Trophoblast cell (in vitro differentiated cells and primary cell): Measurements from ENCODE around the gene ARHGEF12.

Experiments
- DNase-seq, 2 donors: peaks; one replicate each; pipeline ENCODE4 v3.0.0-alpha.2; 2016
- H2AFZ ChIP-seq: 2 replicates; pipeline ENCODE4 v1.6.1; 2013; ENCODE audit warnings: low read length, moderate library complexity, mild to moderate bottlenecking; ENCODE audit not compliant: insufficient read depth, poor library complexity
- H2AK5ac ChIP-seq: 2 replicates; pipeline ENCODE4 v1.6.1; 2013; ENCODE audit warnings: mild to moderate bottlenecking, low read length
- H2BK120ac ChIP-seq: 2 replicates; pipeline ENCODE4 v1.6.1; 2013; ENCODE audit warnings: low read length, mild to moderate bottlenecking, moderate library complexity; ENCODE audit not compliant: insufficient read depth, poor library complexity
- H2BK12ac ChIP-seq: 2 replicates; pipeline ENCODE4 v1.6.1; 2013; ENCODE audit warnings: mild to moderate bottlenecking, low read length, moderate library complexity
- H2BK5ac ChIP-seq: 2 replicates; pipeline ENCODE4 v1.6.1; 2013; ENCODE audit warnings: low read length, low read depth, moderate library complexity, mild to moderate bottlenecking; ENCODE audit not compliant: poor library complexity
- H3K14ac ChIP-seq: 2 replicates; pipeline ENCODE4 v1.6.1; 2013; ENCODE audit warnings: mild to moderate bottlenecking, low read length
- H3K18ac ChIP-seq: 2 replicates; pipeline ENCODE4 v1.6.1; 2013; ENCODE audit warnings: mild to moderate bottlenecking, low read length
- H3K23ac ChIP-seq: 2 replicates; pipeline ENCODE4 v1.6.1; 2013; ENCODE audit warnings: low read length
- H3K27ac ChIP-seq: 2 replicates; pipeline ENCODE4 v1.5.1; 2013; ENCODE audit warnings: low read depth, mild to moderate bottlenecking, inconsistent platforms, low read length, moderate library complexity
- H3K27me3 ChIP-seq: 2 replicates; pipeline ENCODE4 v1.6.1; 2013; ENCODE audit warnings: inconsistent platforms, mild to moderate bottlenecking, low read length, moderate library complexity; ENCODE audit not compliant: insufficient read depth
- H3K36me3 ChIP-seq, 2 experiments: 1 replicate in 1 of 2; 2 replicates in 1 of 2; pipeline ENCODE4 v1.6.1; 2013; ENCODE audit warnings: low read length in 2 of 2, mild to moderate bottlenecking in 2 of 2, moderate library complexity in 1 of 2; ENCODE audit not compliant: insufficient read depth in 2 of 2, control insufficient read depth in 1 of 2
- H3K4ac ChIP-seq: 2 replicates; pipeline ENCODE4 v1.6.1; 2013; ENCODE audit warnings: low read depth, mild to moderate bottlenecking, low read length, moderate library complexity
- H3K4me1 ChIP-seq, 2 experiments: 1 replicate in 1 of 2; 2 replicates in 1 of 2; pipeline ENCODE4 v1.6.1; 2013; ENCODE audit warnings: low read length in 2 of 2, mild to moderate bottlenecking in 2 of 2, moderate library complexity in 1 of 2; ENCODE audit not compliant: insufficient read depth in 2 of 2, control insufficient read depth in 1 of 2
- H3K4me2 ChIP-seq: 2 replicates; pipeline ENCODE4 v1.6.1; 2013; ENCODE audit warnings: inconsistent platforms, mild to moderate bottlenecking, low read length, moderate library complexity
- H3K4me3 ChIP-seq: 2 replicates; pipeline ENCODE4 v1.5.1; 2013; ENCODE audit warnings: mild to moderate bottlenecking, low read depth, low read length, inconsistent platforms
- H3K79me1 ChIP-seq: one replicate; pipeline ENCODE4 v1.6.1; 2013; ENCODE audit warnings: low read length
- H3K79me2 ChIP-seq: 2 replicates; pipeline ENCODE4 v1.6.1; 2013; ENCODE audit warnings: low read length, mild to moderate bottlenecking; ENCODE audit not compliant: control insufficient read depth, insufficient read depth, poor library complexity
- H3K9ac ChIP-seq: 2 replicates; pipeline ENCODE4 v1.6.1; 2013; ENCODE audit warnings: mild to moderate bottlenecking, low read length
- H3K9me3 ChIP-seq: 2 replicates; pipeline ENCODE4 v1.6.1; 2013; ENCODE audit warnings: low read depth, mild to moderate bottlenecking, control low read depth, inconsistent platforms, low read length; ENCODE audit not compliant: insufficient read depth
- H4K12ac ChIP-seq: 2 replicates; pipeline ENCODE4 v1.6.1; 2013; ENCODE audit warnings: low read depth, mild to moderate bottlenecking, low read length, moderate library complexity
- H4K8ac ChIP-seq: 2 replicates; pipeline ENCODE4 v1.6.1; 2013; ENCODE audit warnings: low read depth, mild to moderate bottlenecking, low read length, moderate library complexity
- H4K91ac ChIP-seq: one replicate; pipeline ENCODE4 v1.6.1; 2013; ENCODE audit warnings: low read depth, mild to moderate bottlenecking, low read length, moderate library complexity
- WGBS: extraction: QIAGEN DNeasy Blood & Tissue Kit; methylation state at CpG from one replicate; pipeline ENCODE4 v1.1.7; 2013; ENCODE audit warnings: missing lambda C conversion rate; ENCODE audit not compliant: insufficient read length, insufficient coverage; ENCODE audit errors: extremely low coverage; 5-methylcytosine and 5-hydroxymethylcytosine counted together

ARHGEF12 gene

GRCh38 chr11:120446802-120447201 lies 110.6 kb downstream of the ARHGEF12 start:
- Histone ChIP-seq H4K8ac (no peak overlapping the region), H3K27ac (no peak overlapping the region), H3K23ac (no peak overlapping the region), H3K4me3 (no peak overlapping the region), H3K36me3 (peaks cover 21 to 31% of the 10 kb centered on the region in 2 experiments), H3K27me3 (no peaks in the 10 kb centered on the region), H2BK5ac (no peak overlapping the region), H3K9ac (no peak overlapping the region), H2AK5ac (no peak overlapping the region), H3K9me3 (no peaks in the 10 kb centered on the region), H3K4me1 (no peaks in the 10 kb centered on the region), H2BK120ac (no peak overlapping the region), H4K91ac (no peak overlapping the region), H3K4ac (no peak overlapping the region), H4K12ac (no peak overlapping the region), H3K79me2 (no peaks in the 10 kb centered on the region), H2BK12ac (no peak overlapping the region), H2AFZ (no peak overlapping the region), H3K14ac (no peak overlapping the region), H3K18ac (no peak overlapping the region), H3K4me2 (no peak overlapping the region), H3K79me1 (no peaks in the 10 kb centered on the region)
- peak in 1 of 2 donors; percentile 31 for DNase-seq
- WGBS, result no CpG with 5 or more reads among the region's 7 CpGs

GRCh38 chr11:120448240-120448639 lies 112.0 kb downstream of the ARHGEF12 start:
- no peak overlapping the region for H3K18ac ChIP-seq
- no peak overlapping the region for H3K4me3 ChIP-seq
- no peak overlapping the region for H2BK5ac ChIP-seq
- H3K4me2 ChIP-seq, result no peak overlapping the region
- no peak overlapping the region for H4K91ac ChIP-seq
- DNase-seq, result no peak
- H2AK5ac ChIP-seq, result no peak overlapping the region
- no peaks in the 10 kb centered on the region for H3K79me2 ChIP-seq
- H3K36me3 ChIP-seq, result peaks cover 21 to 34% of the 10 kb centered on the region in 2 experiments
- WGBS, result no CpG with 5 or more reads among the region's 3 CpGs
- H3K14ac ChIP-seq, result no peak overlapping the region
- no peaks in the 10 kb centered on the region for H3K4me1 ChIP-seq
- no peak overlapping the region for H3K9ac ChIP-seq
- no peaks in the 10 kb centered on the region for H3K9me3 ChIP-seq
- no peak overlapping the region for H2BK120ac ChIP-seq
- no peak overlapping the region for H3K23ac ChIP-seq
- H2AFZ ChIP-seq, result no peak overlapping the region
- no peak overlapping the region for H4K8ac ChIP-seq
- H3K4ac ChIP-seq, result no peak overlapping the region
- no peaks in the 10 kb centered on the region for H3K27me3 ChIP-seq
- no peak overlapping the region for H4K12ac ChIP-seq
- no peaks in the 10 kb centered on the region for H3K79me1 ChIP-seq
- H3K27ac ChIP-seq, result no peak overlapping the region
- no peak overlapping the region for H2BK12ac ChIP-seq

- Histone ChIP-seq H3K4me3 (no peak overlapping the region), H2AFZ (no peak overlapping the region), H3K79me1 (no peaks in the 10 kb centered on the region), H3K27ac (no peak overlapping the region), H3K4me2 (no peak overlapping the region), H3K36me3 (peaks cover 10 to 26% of the 10 kb centered on the region in 2 experiments), H2BK5ac (no peak overlapping the region), H3K4ac (no peak overlapping the region), H4K8ac (no peak overlapping the region), H2AK5ac (no peak overlapping the region), H3K79me2 (no peaks in the 10 kb centered on the region), H3K9ac (no peak overlapping the region), H3K9me3 (no peaks in the 10 kb centered on the region), H3K14ac (no peak overlapping the region), H3K27me3 (no peaks in the 10 kb centered on the region), H3K4me1 (no peaks in the 10 kb centered on the region), H2BK12ac (no peak overlapping the region), H4K12ac (no peak overlapping the region), H3K18ac (no peak overlapping the region), H2BK120ac (no peak overlapping the region), H3K23ac (no peak overlapping the region), H4K91ac (no peak overlapping the region)
- no peak for DNase-seq
Measured at GRCh38 chr11:120455487-120455886, 119.3 kb downstream of the ARHGEF12 start.

- Histone ChIP-seq H3K9me3 (no peaks in the 10 kb centered on the region), H4K8ac (no peak overlapping the region), H3K4me2 (no peak overlapping the region), H2BK5ac (no peak overlapping the region), H2BK120ac (no peak overlapping the region), H4K91ac (no peak overlapping the region), H3K36me3 (peaks cover 6 to 24% of the 10 kb centered on the region in 2 experiments), H3K18ac (no peak overlapping the region), H4K12ac (no peak overlapping the region), H3K4me1 (no peaks in the 10 kb centered on the region), H2BK12ac (no peak overlapping the region), H3K23ac (no peak overlapping the region), H3K4me3 (no peak overlapping the region), H2AFZ (no peak overlapping the region), H3K79me1 (no peaks in the 10 kb centered on the region), H3K4ac (no peak overlapping the region), H2AK5ac (no peak overlapping the region), H3K27ac (no peak overlapping the region), H3K79me2 (no peaks in the 10 kb centered on the region), H3K14ac (no peak overlapping the region), H3K9ac (no peak overlapping the region), H3K27me3 (no peaks in the 10 kb centered on the region)
- DNase-seq, result no peak
- no CpG with 5 or more reads among the region's 1 CpG for WGBS
Measured at GRCh38 chr11:120457996-120458395, 121.8 kb downstream of the ARHGEF12 start.
